GM18519 (cell line): Measurements from ENCODE around the gene FBXO47.

Experiments
- ATAC-seq: cut with Tn5 transposase; IDR thresholded peaks from one replicate; pipeline ENCODE4 v1.9.1; 2021; ENCODE audit warnings: mild to moderate bottlenecking, moderate library complexity; ENCODE audit not compliant: unreplicated experiment, low FRiP score

FBXO47 gene

GRCh38 chr17:38906460-38907228 lies 60.6 kb downstream of the FBXO47 start:
- no peak for ATAC-seq

GRCh38 chr17:38905375-38905774 lies 61.8 kb downstream of the FBXO47 start:
- ATAC-seq = no peak

GRCh38 chr17:38904892-38905291 lies 62.3 kb downstream of the FBXO47 start:
- no peak for ATAC-seq

- no peak for ATAC-seq
These were observed 63.8 kb downstream of the FBXO47 start for GRCh38 chr17:38903404-38903803.

- no peak for ATAC-seq
These were observed 66.1 kb downstream of the FBXO47 start for GRCh38 chr17:38900978-38901656.

GRCh38 chr17:38899421-38899820 lies 67.8 kb downstream of the FBXO47 start:
- no peak for ATAC-seq

- ATAC-seq = no peak
These were observed 68.3 kb downstream of the FBXO47 start for GRCh38 chr17:38898812-38899348.

GRCh38 chr17:38898291-38898679 lies 68.9 kb downstream of the FBXO47 start:
- ATAC-seq = no peak

- ATAC-seq = no peak
These were observed 69.4 kb downstream of the FBXO47 start for GRCh38 chr17:38897671-38898290.

GRCh38 chr17:38897176-38897575 lies 70.0 kb downstream of the FBXO47 start:
- ATAC-seq = no peak

GRCh38 chr17:38896346-38896954 lies 70.8 kb downstream of the FBXO47 start:
- no peak for ATAC-seq

- no peak for ATAC-seq
These were observed 72.9 kb downstream of the FBXO47 start for GRCh38 chr17:38894276-38894675.

- ATAC-seq = no peak
These were observed 73.6 kb downstream of the FBXO47 start for GRCh38 chr17:38893607-38894006.

GRCh38 chr17:38893113-38893512 lies 74.1 kb downstream of the FBXO47 start:
- ATAC-seq = no peak

GRCh38 chr17:38892620-38893019 lies 74.6 kb downstream of the FBXO47 start:
- no peak for ATAC-seq

GRCh38 chr17:38892083-38892482 lies 75.1 kb downstream of the FBXO47 start:
- no peak for ATAC-seq

GRCh38 chr17:38891441-38891840 lies 75.8 kb downstream of the FBXO47 start:
- ATAC-seq = no peak

- no peak for ATAC-seq
These were observed 76.8 kb downstream of the FBXO47 start for GRCh38 chr17:38890410-38890746.

GRCh38 chr17:38889745-38890409 lies 77.3 kb downstream of the FBXO47 start:
- ATAC-seq = no peak

- no peak for ATAC-seq
These were observed 78.4 kb downstream of the FBXO47 start for GRCh38 chr17:38888842-38889241.

GRCh38 chr17:38886643-38887010 lies 80.6 kb downstream of the FBXO47 start:
- ATAC-seq = no peak
